Astrocyte (in vitro differentiated cells and primary cell): ENCODE results near the gene PLA2G4A. TPM values are rescaled to one million over a fixed set of nuclear protein-coding genes. Genes with fewer than 3 reads are reported as not detected.

Source experiments
- DNase-seq: peaks from one replicate; pipeline ENCODE4 v3.0.0-alpha.2; 2010; ENCODE audit warnings: low read depth
- FAIRE-seq: peaks from 2 replicates; lab custom pipeline; 2011; peaks lifted over from hg19 to GRCh38; lab: Jason Lieb, UNC
- H2AFZ ChIP-seq: 2 replicates; pipeline ENCODE4 v1.6.0; 2012; ENCODE audit warnings: low read depth, low read length, inconsistent platforms
- H3K27ac ChIP-seq: 2 replicates; pipeline ENCODE4 v1.5.1; 2011; ENCODE audit warnings: low read depth, low read length, inconsistent platforms
- H3K27me3 ChIP-seq: 2 replicates; pipeline ENCODE4 v1.6.0; 2011; ENCODE audit warnings: low read length, inconsistent platforms; ENCODE audit not compliant: insufficient read depth
- H3K36me3 ChIP-seq: 2 replicates; pipeline ENCODE4 v1.5.1; 2011; ENCODE audit warnings: low read length, inconsistent platforms; ENCODE audit not compliant: insufficient read depth
- H3K4me1 ChIP-seq: 2 replicates; pipeline ENCODE4 v1.5.1; 2011; ENCODE audit warnings: low read length, inconsistent platforms; ENCODE audit not compliant: insufficient read depth
- H3K4me2 ChIP-seq: 2 replicates; pipeline ENCODE4 v1.6.0; 2012; ENCODE audit warnings: low read length, inconsistent platforms
- H3K4me3 ChIP-seq: 2 replicates; pipeline ENCODE4 v1.5.1; 2011; ENCODE audit warnings: low read depth, mild to moderate bottlenecking, low read length, inconsistent platforms; ENCODE audit not compliant: insufficient read depth
- H3K79me2 ChIP-seq: 2 replicates; pipeline ENCODE4 v1.6.0; 2012; ENCODE audit warnings: mild to moderate bottlenecking, low read length, inconsistent platforms; ENCODE audit not compliant: insufficient read depth
- H3K9ac ChIP-seq: 2 replicates; pipeline ENCODE4 v1.6.0; 2012; ENCODE audit warnings: mild to moderate bottlenecking, low read length, inconsistent platforms
- H3K9me3 ChIP-seq: 2 replicates; pipeline ENCODE4 v1.5.1; 2012; ENCODE audit warnings: low read depth, mild to moderate bottlenecking, low read length, inconsistent platforms; ENCODE audit not compliant: insufficient read depth
- H4K20me1 ChIP-seq: 2 replicates; pipeline ENCODE4 v1.6.0; 2012; ENCODE audit warnings: low read length, inconsistent platforms; ENCODE audit not compliant: insufficient read depth
- H3K27ac Mint-ChIP-seq: one replicate; pipeline ENCODE4 v1.8.0; 2021; ENCODE audit warnings: mild to moderate bottlenecking, mixed read lengths; ENCODE audit not compliant: unreplicated experiment
- H3K27me3 Mint-ChIP-seq: one replicate; pipeline ENCODE4 v1.8.0; 2021; ENCODE audit warnings: low read depth, mixed read lengths; ENCODE audit not compliant: unreplicated experiment
- H3K36me3 Mint-ChIP-seq: one replicate; pipeline ENCODE4 v1.8.0; 2021; ENCODE audit warnings: low read depth, mixed read lengths; ENCODE audit not compliant: unreplicated experiment
- H3K4me1 Mint-ChIP-seq: one replicate; pipeline ENCODE4 v1.8.0; 2021; ENCODE audit warnings: low read depth, mixed read lengths; ENCODE audit not compliant: unreplicated experiment
- H3K4me3 Mint-ChIP-seq: one replicate; pipeline ENCODE4 v1.8.0; 2021; ENCODE audit warnings: mild to moderate bottlenecking, moderate library complexity, mixed read lengths; ENCODE audit not compliant: unreplicated experiment
- H3K9me3 Mint-ChIP-seq: one replicate; pipeline ENCODE4 v1.8.0; 2021; ENCODE audit warnings: mild to moderate bottlenecking, mixed read lengths; ENCODE audit not compliant: unreplicated experiment
- CTCF ChIP-seq: IDR thresholded peaks from 2 replicates; pipeline ENCODE4 v1.5.1; 2011; ENCODE audit warnings: low read depth, mild to moderate bottlenecking, inconsistent platforms, low read length, moderate library complexity; ENCODE audit not compliant: insufficient read depth
- EZH2 ChIP-seq: IDR thresholded peaks from 2 replicates; pipeline ENCODE4 v1.6.1; 2012; ENCODE audit warnings: mild to moderate bottlenecking, low read length, inconsistent platforms; ENCODE audit not compliant: insufficient read depth
- total RNA-seq: library from RNA; stranded (reverse); gene quantifications from 2 replicates; pipeline ENCODE4 v1.2.1, GENCODE V29; 2021

The PLA2G4A gene
- total RNA-seq, 1 donor from 2014 or later, result 1.4 TPM

DNA sequence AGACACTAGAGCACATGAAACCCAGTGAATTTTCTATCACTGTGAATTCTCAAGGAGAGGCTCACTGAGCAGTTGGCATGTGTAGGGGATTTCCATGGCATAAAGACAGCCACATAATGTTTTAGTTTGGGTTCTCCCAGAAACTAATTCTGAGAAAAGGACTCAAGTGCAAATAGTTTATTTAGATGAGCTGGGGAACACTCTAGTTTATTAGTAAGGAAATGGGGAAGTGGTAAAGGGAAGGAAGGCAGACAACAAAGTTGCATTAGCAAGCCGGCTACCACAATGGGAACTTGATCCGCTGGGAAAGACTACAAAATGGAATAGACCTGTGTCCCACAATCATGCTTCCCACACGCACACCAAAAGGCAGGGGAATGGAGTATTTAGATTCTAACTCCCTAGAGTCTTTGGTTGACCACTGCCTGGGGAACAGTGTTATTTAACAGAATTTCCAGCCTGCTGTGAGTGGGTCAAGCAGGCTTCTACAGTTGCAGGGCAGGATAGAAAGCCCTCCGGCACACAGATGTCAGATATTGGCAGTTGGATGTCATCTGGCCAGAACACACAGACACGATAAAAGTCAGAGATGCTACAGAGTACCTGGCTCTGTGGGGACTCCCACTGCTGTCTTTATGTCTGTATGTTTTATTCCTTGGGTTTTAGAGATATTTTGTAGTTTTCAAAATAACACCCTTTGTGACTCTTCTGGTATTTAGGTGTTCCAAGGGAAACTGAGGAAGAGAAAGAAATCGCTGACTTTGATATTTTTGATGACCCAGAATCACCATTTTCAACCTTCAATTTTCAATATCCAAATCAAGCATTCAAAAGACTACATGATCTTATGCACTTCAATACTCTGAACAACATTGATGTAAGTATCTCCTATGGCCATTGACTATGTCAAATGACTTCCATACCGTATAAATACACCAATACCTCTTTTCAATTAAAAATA, 150.1 kb downstream of the PLA2G4A start:
- H3K27me3 ChIP-seq, result no peaks in the 10 kb centered on the region
- H3K4me3 ChIP-seq, result no peak overlapping the region
- no peaks in the 10 kb centered on the region for H3K9me3 ChIP-seq
- H4K20me1 ChIP-seq, result no peaks in the 10 kb centered on the region
- Mint-ChIP-seq H3K27me3 (no peaks in the 10 kb centered on the region), H3K36me3 (no peaks in the 10 kb centered on the region), H3K27ac (no peak overlapping the region), H3K9me3 (no peaks in the 10 kb centered on the region), H3K4me1 (peaks cover 3% of the 10 kb centered on the region), H3K4me3 (no peak overlapping the region)
- no peak for DNase-seq
- peak; percentile 13 for FAIRE-seq
- peaks cover 10% of the 10 kb centered on the region for H3K4me1 ChIP-seq
- no peak overlapping the region for H3K4me2 ChIP-seq
- no peaks in the 10 kb centered on the region for H3K36me3 ChIP-seq
- TF ChIP-seq EZH2, result no peak
- no peak for TF ChIP-seq CTCF
- H3K9ac ChIP-seq, result no peak overlapping the region
- H2AFZ ChIP-seq, result no peak overlapping the region
- no peaks in the 10 kb centered on the region for H3K79me2 ChIP-seq
- no peak overlapping the region for H3K27ac ChIP-seq

- no peaks in the 10 kb centered on the region for H3K4me1 Mint-ChIP-seq
- no peak for FAIRE-seq
- TF ChIP-seq CTCF (no peak), EZH2 (no peak)
- Histone ChIP-seq H3K79me2 (no peaks in the 10 kb centered on the region), H3K9ac (no peak overlapping the region), H3K4me2 (no peak overlapping the region), H3K9me3 (no peaks in the 10 kb centered on the region), H4K20me1 (no peaks in the 10 kb centered on the region), H2AFZ (no peak overlapping the region), H3K27ac (peak overlapping the region; percentile 12), H3K36me3 (no peaks in the 10 kb centered on the region), H3K4me3 (no peak overlapping the region), H3K27me3 (no peaks in the 10 kb centered on the region), H3K4me1 (peaks cover 7% of the 10 kb centered on the region)
- no peaks in the 10 kb centered on the region for H3K27me3 Mint-ChIP-seq
- H3K4me3 Mint-ChIP-seq, result no peak overlapping the region
- DNase-seq, result peak; percentile 31
- H3K9me3 Mint-ChIP-seq, result no peaks in the 10 kb centered on the region
- H3K36me3 Mint-ChIP-seq, result no peaks in the 10 kb centered on the region
- H3K27ac Mint-ChIP-seq, result no peak overlapping the region
Observed at GRCh38 chr1:186980400-186980799, 151.7 kb downstream of the PLA2G4A start.

GRCh38 chr1:186982116-186982515, 153.4 kb downstream of the PLA2G4A start:
- H3K4me3 ChIP-seq, result no peak overlapping the region
- no peak overlapping the region for H3K27ac ChIP-seq
- H3K9me3 ChIP-seq, result no peaks in the 10 kb centered on the region
- no peaks in the 10 kb centered on the region for H3K36me3 Mint-ChIP-seq
- peaks cover 1% of the 10 kb centered on the region for H3K27me3 Mint-ChIP-seq
- H3K27me3 ChIP-seq, result no peaks in the 10 kb centered on the region
- TF ChIP-seq EZH2 (no peak), CTCF (no peak)
- H3K4me1 ChIP-seq, result no peaks in the 10 kb centered on the region
- no peak overlapping the region for H2AFZ ChIP-seq
- H3K79me2 ChIP-seq, result no peaks in the 10 kb centered on the region
- H3K36me3 ChIP-seq, result no peaks in the 10 kb centered on the region
- no peak overlapping the region for H3K4me3 Mint-ChIP-seq
- no peak overlapping the region for H3K27ac Mint-ChIP-seq
- FAIRE-seq (no peak), DNase-seq (no peak)
- H3K9ac ChIP-seq, result no peak overlapping the region
- no peaks in the 10 kb centered on the region for H3K4me1 Mint-ChIP-seq
- H3K4me2 ChIP-seq, result no peak overlapping the region
- H3K9me3 Mint-ChIP-seq, result no peaks in the 10 kb centered on the region
- no peaks in the 10 kb centered on the region for H4K20me1 ChIP-seq
